Trophoblast cell (in vitro differentiated cells and primary cell): Measurements from ENCODE around the gene PCDHGC3.

Experiments used
- DNase-seq, 2 donors: peaks; one replicate each; pipeline ENCODE4 v3.0.0-alpha.2; 2016
- H2AFZ ChIP-seq: 2 replicates; pipeline ENCODE4 v1.6.1; 2013; ENCODE audit warnings: low read length, moderate library complexity, mild to moderate bottlenecking; ENCODE audit not compliant: insufficient read depth, poor library complexity
- H2AK5ac ChIP-seq: 2 replicates; pipeline ENCODE4 v1.6.1; 2013; ENCODE audit warnings: mild to moderate bottlenecking, low read length
- H2BK120ac ChIP-seq: 2 replicates; pipeline ENCODE4 v1.6.1; 2013; ENCODE audit warnings: low read length, mild to moderate bottlenecking, moderate library complexity; ENCODE audit not compliant: insufficient read depth, poor library complexity
- H2BK12ac ChIP-seq: 2 replicates; pipeline ENCODE4 v1.6.1; 2013; ENCODE audit warnings: mild to moderate bottlenecking, low read length, moderate library complexity
- H2BK5ac ChIP-seq: 2 replicates; pipeline ENCODE4 v1.6.1; 2013; ENCODE audit warnings: low read length, low read depth, moderate library complexity, mild to moderate bottlenecking; ENCODE audit not compliant: poor library complexity
- H3K14ac ChIP-seq: 2 replicates; pipeline ENCODE4 v1.6.1; 2013; ENCODE audit warnings: mild to moderate bottlenecking, low read length
- H3K18ac ChIP-seq: 2 replicates; pipeline ENCODE4 v1.6.1; 2013; ENCODE audit warnings: mild to moderate bottlenecking, low read length
- H3K23ac ChIP-seq: 2 replicates; pipeline ENCODE4 v1.6.1; 2013; ENCODE audit warnings: low read length
- H3K27ac ChIP-seq: 2 replicates; pipeline ENCODE4 v1.5.1; 2013; ENCODE audit warnings: low read depth, mild to moderate bottlenecking, inconsistent platforms, low read length, moderate library complexity
- H3K27me3 ChIP-seq: 2 replicates; pipeline ENCODE4 v1.6.1; 2013; ENCODE audit warnings: inconsistent platforms, mild to moderate bottlenecking, low read length, moderate library complexity; ENCODE audit not compliant: insufficient read depth
- H3K36me3 ChIP-seq, 2 experiments: 1 replicate in 1 of 2; 2 replicates in 1 of 2; pipeline ENCODE4 v1.6.1; 2013; ENCODE audit warnings: low read length in 2 of 2, mild to moderate bottlenecking in 2 of 2, moderate library complexity in 1 of 2; ENCODE audit not compliant: insufficient read depth in 2 of 2, control insufficient read depth in 1 of 2
- H3K4ac ChIP-seq: 2 replicates; pipeline ENCODE4 v1.6.1; 2013; ENCODE audit warnings: low read depth, mild to moderate bottlenecking, low read length, moderate library complexity
- H3K4me1 ChIP-seq, 2 experiments: 1 replicate in 1 of 2; 2 replicates in 1 of 2; pipeline ENCODE4 v1.6.1; 2013; ENCODE audit warnings: low read length in 2 of 2, mild to moderate bottlenecking in 2 of 2, moderate library complexity in 1 of 2; ENCODE audit not compliant: insufficient read depth in 2 of 2, control insufficient read depth in 1 of 2
- H3K4me2 ChIP-seq: 2 replicates; pipeline ENCODE4 v1.6.1; 2013; ENCODE audit warnings: inconsistent platforms, mild to moderate bottlenecking, low read length, moderate library complexity
- H3K4me3 ChIP-seq: 2 replicates; pipeline ENCODE4 v1.5.1; 2013; ENCODE audit warnings: mild to moderate bottlenecking, low read depth, low read length, inconsistent platforms
- H3K79me1 ChIP-seq: one replicate; pipeline ENCODE4 v1.6.1; 2013; ENCODE audit warnings: low read length
- H3K79me2 ChIP-seq: 2 replicates; pipeline ENCODE4 v1.6.1; 2013; ENCODE audit warnings: low read length, mild to moderate bottlenecking; ENCODE audit not compliant: control insufficient read depth, insufficient read depth, poor library complexity
- H3K9ac ChIP-seq: 2 replicates; pipeline ENCODE4 v1.6.1; 2013; ENCODE audit warnings: mild to moderate bottlenecking, low read length
- H3K9me3 ChIP-seq: 2 replicates; pipeline ENCODE4 v1.6.1; 2013; ENCODE audit warnings: low read depth, mild to moderate bottlenecking, control low read depth, inconsistent platforms, low read length; ENCODE audit not compliant: insufficient read depth
- H4K12ac ChIP-seq: 2 replicates; pipeline ENCODE4 v1.6.1; 2013; ENCODE audit warnings: low read depth, mild to moderate bottlenecking, low read length, moderate library complexity
- H4K8ac ChIP-seq: 2 replicates; pipeline ENCODE4 v1.6.1; 2013; ENCODE audit warnings: low read depth, mild to moderate bottlenecking, low read length, moderate library complexity
- H4K91ac ChIP-seq: one replicate; pipeline ENCODE4 v1.6.1; 2013; ENCODE audit warnings: low read depth, mild to moderate bottlenecking, low read length, moderate library complexity
- WGBS: extraction: QIAGEN DNeasy Blood & Tissue Kit; methylation state at CpG from one replicate; pipeline ENCODE4 v1.1.7; 2013; ENCODE audit warnings: missing lambda C conversion rate; ENCODE audit not compliant: insufficient read length, insufficient coverage; ENCODE audit errors: extremely low coverage; 5-methylcytosine and 5-hydroxymethylcytosine counted together

Gene PCDHGC3

GRCh38 chr5:141485321-141486055 lies 9.7 kb downstream of the PCDHGC3 start:
- H3K9me3 ChIP-seq, result peaks cover 10% of the 10 kb centered on the region
- no peaks in the 10 kb centered on the region for H3K27me3 ChIP-seq
- no peak overlapping the region for H4K12ac ChIP-seq
- no peaks in the 10 kb centered on the region for H3K79me2 ChIP-seq
- H3K4ac ChIP-seq, result no peak overlapping the region
- no peak overlapping the region for H2BK120ac ChIP-seq
- WGBS, result no CpG with 5 or more reads among the region's 38 CpGs
- peak overlapping the region; percentile 29 for H3K4me3 ChIP-seq
- no peak overlapping the region for H2AFZ ChIP-seq
- no peak overlapping the region for H2AK5ac ChIP-seq
- no peak overlapping the region for H3K23ac ChIP-seq
- no peak overlapping the region for H3K18ac ChIP-seq
- no peak overlapping the region for H2BK12ac ChIP-seq
- no peak overlapping the region for H3K9ac ChIP-seq
- no peak overlapping the region for H4K91ac ChIP-seq
- peaks cover 33 to 37% of the 10 kb centered on the region in 2 experiments for H3K36me3 ChIP-seq
- H4K8ac ChIP-seq, result no peak overlapping the region
- no peaks in the 10 kb centered on the region for H3K79me1 ChIP-seq
- H3K4me2 ChIP-seq, result peak overlapping the region; percentile 63
- H3K4me1 ChIP-seq, result peaks cover 14 to 21% of the 10 kb centered on the region in 2 experiments
- no peak for DNase-seq
- H3K27ac ChIP-seq, result no peak overlapping the region
- H3K14ac ChIP-seq, result no peak overlapping the region
- H2BK5ac ChIP-seq, result no peak overlapping the region

- Histone ChIP-seq H4K91ac (no peak overlapping the region), H3K4ac (no peak overlapping the region), H3K9ac (no peak overlapping the region), H2AK5ac (no peak overlapping the region), H2BK120ac (no peak overlapping the region), H4K12ac (no peak overlapping the region), H3K27ac (no peak overlapping the region), H3K23ac (no peak overlapping the region), H3K79me2 (no peaks in the 10 kb centered on the region), H3K9me3 (peaks cover 10% of the 10 kb centered on the region), H3K79me1 (no peaks in the 10 kb centered on the region), H2BK5ac (no peak overlapping the region), H2AFZ (no peak overlapping the region), H2BK12ac (no peak overlapping the region), H3K14ac (no peak overlapping the region), H3K4me1 (peaks cover 14 to 21% of the 10 kb centered on the region in 2 experiments), H3K4me2 (no peak overlapping the region), H3K36me3 (peaks cover 39 to 43% of the 10 kb centered on the region in 2 experiments), H4K8ac (no peak overlapping the region), H3K4me3 (no peak overlapping the region), H3K18ac (no peak overlapping the region), H3K27me3 (no peaks in the 10 kb centered on the region)
- no CpG with 5 or more reads among the region's 9 CpGs for WGBS
- DNase-seq, result no peak
Measured at GRCh38 chr5:141486091-141486490, 10.3 kb downstream of the PCDHGC3 start.

- Histone ChIP-seq H3K9ac (no peak overlapping the region), H3K27me3 (peaks cover 5% of the 10 kb centered on the region), H2BK12ac (no peak overlapping the region), H4K12ac (no peak overlapping the region), H3K79me1 (no peaks in the 10 kb centered on the region), H2AK5ac (no peak overlapping the region), H3K9me3 (peaks cover 12% of the 10 kb centered on the region), H3K4me1 (peaks cover 14 to 23% of the 10 kb centered on the region in 2 experiments), H3K18ac (no peak overlapping the region), H3K4me2 (no peak overlapping the region), H3K79me2 (no peaks in the 10 kb centered on the region), H3K14ac (no peak overlapping the region), H2BK120ac (no peak overlapping the region), H3K23ac (no peak overlapping the region), H2BK5ac (no peak overlapping the region), H3K4ac (no peak overlapping the region), H3K36me3 (peaks cover 49 to 51% of the 10 kb centered on the region in 2 experiments), H4K91ac (no peak overlapping the region), H3K4me3 (no peak overlapping the region), H4K8ac (no peak overlapping the region), H2AFZ (no peak overlapping the region), H3K27ac (no peak overlapping the region)
- no peak for DNase-seq
- WGBS, result no CpG with 5 or more reads among the region's 7 CpGs
Measured at GRCh38 chr5:141487131-141487530, 11.4 kb downstream of the PCDHGC3 start.

DNA sequence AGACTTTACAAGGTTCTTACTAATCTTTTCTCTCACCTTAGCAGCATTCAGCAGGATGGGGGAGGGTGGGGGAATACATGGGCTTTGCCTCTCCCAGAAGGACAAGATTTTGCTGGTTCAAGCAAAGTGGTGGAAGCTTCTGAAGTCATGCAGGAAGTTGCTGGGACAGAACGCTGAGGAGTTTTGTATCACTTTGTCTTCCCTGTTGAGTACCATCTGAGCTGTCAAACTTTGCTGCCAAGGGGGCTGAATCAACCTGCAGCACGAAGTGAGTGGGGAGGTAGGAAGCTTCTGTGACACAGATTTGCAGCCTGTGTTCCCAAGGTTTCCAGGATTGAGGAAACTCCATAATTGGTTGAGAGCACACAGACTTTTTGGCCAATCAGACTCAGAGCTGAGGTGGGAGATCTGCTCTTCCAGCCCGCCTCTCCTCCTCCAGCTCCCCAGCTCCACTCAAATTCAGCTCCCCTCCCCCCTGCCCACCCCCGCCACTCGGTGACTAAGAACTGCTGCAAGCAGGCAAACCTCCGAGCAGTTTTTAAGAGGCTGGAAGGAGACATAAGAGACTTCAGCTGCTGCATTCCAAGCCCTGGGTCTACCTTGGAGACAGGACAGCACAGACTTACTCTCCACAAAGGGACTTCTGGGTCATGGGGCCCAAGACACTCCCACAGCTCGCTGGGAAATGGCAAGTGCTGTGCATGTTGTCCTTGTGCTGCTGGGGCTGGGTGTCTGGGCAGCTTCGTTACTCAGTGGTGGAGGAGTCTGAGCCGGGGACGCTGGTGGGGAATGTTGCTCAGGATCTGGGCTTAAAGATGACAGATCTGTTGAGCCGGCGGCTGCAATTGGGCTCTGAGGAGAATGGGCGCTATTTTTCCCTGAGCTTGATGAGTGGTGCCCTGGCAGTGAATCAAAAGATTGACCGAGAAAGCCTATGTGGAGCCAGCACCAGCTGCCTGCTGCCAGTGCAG lies 13.1 kb downstream of the PCDHGC3 start, which contains the start of gene PCDHGC5:
PCDHGC5 (plus strand) TSS at position 491 of the 971 bp plus-strand sequence; CDS start at position 651, 160 bp downstream.
- H3K14ac ChIP-seq, result no peak within 1 kb of the TSS
- H2AK5ac ChIP-seq, result no peak within 1 kb of the TSS
- no peaks in the 10 kb centered on the region for H3K79me2 ChIP-seq
- no peak for DNase-seq
- no peak within 1 kb of the TSS for H3K9ac ChIP-seq
- no peak within 1 kb of the TSS for H4K8ac ChIP-seq
- no peak within 1 kb of the TSS for H4K12ac ChIP-seq
- no peak within 1 kb of the TSS for H3K4ac ChIP-seq
- H3K4me1 ChIP-seq, result peaks cover 10 to 21% of the 10 kb centered on the region in 2 experiments
- no peak within 1 kb of the TSS for H3K23ac ChIP-seq
- H3K4me3 ChIP-seq, result no peak within 1 kb of the TSS
- H3K9me3 ChIP-seq, result peaks cover 12% of the 10 kb centered on the region
- no peak within 1 kb of the TSS for H2AFZ ChIP-seq
- H4K91ac ChIP-seq, result no peak within 1 kb of the TSS
- H2BK12ac ChIP-seq, result no peak within 1 kb of the TSS
- no peak within 1 kb of the TSS for H2BK120ac ChIP-seq
- H3K4me2 ChIP-seq, result no peak within 1 kb of the TSS
- no peak within 1 kb of the TSS for H2BK5ac ChIP-seq
- peaks cover 9% of the 10 kb centered on the region for H3K27me3 ChIP-seq
- H3K79me1 ChIP-seq, result no peaks in the 10 kb centered on the region
- WGBS, result no CpG with 5 or more reads among the region's 14 CpGs
- H3K36me3 ChIP-seq, result peaks cover 56% of the 10 kb centered on the region in 2 experiments
- peak within 1 kb of the TSS; percentile 7 for H3K27ac ChIP-seq
- peak within 1 kb of the TSS; percentile 30 for H3K18ac ChIP-seq
